Mucosa of descending colon (tissue), 3 donors: ENCODE results near the gene ARHGEF38. TPM values are rescaled to one million over a fixed set of nuclear protein-coding genes. Genes with fewer than 3 reads are reported as not detected.

Experiments used
- ATAC-seq: fragments of 200-7000 bp; cut with Tn5 transposase; one replicate; pipeline ENCODE4 v1.9.1; 2020; ENCODE audit warnings: mild to moderate bottlenecking, moderate library complexity
- DNase-seq, 3 donors: peaks; one replicate each; pipeline ENCODE4 v3.0.0-alpha.2; 2020
- H3K36me3 ChIP-seq: fragments of 200-600 bp; one replicate; pipeline ENCODE4 v1.8.0; 2021; ENCODE audit warnings: low read depth, mild to moderate bottlenecking
- H3K4me1 ChIP-seq: fragments of 200-600 bp; one replicate; pipeline ENCODE4 v1.8.0; 2021; ENCODE audit warnings: low read depth, mild to moderate bottlenecking
- H3K4me3 ChIP-seq: fragments of 200-600 bp; one replicate; pipeline ENCODE4 v1.8.0; 2021; ENCODE audit warnings: mild to moderate bottlenecking
- H3K9me3 ChIP-seq: fragments of 200-600 bp; one replicate; pipeline ENCODE4 v1.8.0; 2021; ENCODE audit warnings: mild to moderate bottlenecking
- intact Hi-C, 2 donors: fragments of 100-400 bp; cut with DNase I in 1 of 2; cut with micrococcal nuclease in 1 of 2; formaldehyde crosslinking; loops; one replicate each; pipeline versions ENCODE4 v1.11.0 to v1.11.1; 2022; cut with DNase I, micrococcal nuclease
- total RNA-seq, 3 donors: library from RNA; stranded (reverse); fragmentation: NEBNext Ultra II Directional in 2 of 3; extraction: Animal tissue kit (Norgen Biotek cat#: 25700) in 2 of 3; gene quantifications; one replicate each; pipeline versions ENCODE4 v1.2.1 to v1.2.4, GENCODE V29; 2021 to 2023
- TF ChIP-seq, protein P1 (sequence below): fragments of 200-600 bp; IDR thresholded peaks from one replicate; pipeline ENCODE4 v1.8.0; 2022; ENCODE audit warnings: antibody characterized with exemption, mild to moderate bottlenecking
- donor health status: DM: no; HTN: no; CAD: no; lungs with moderate emphysema.
- donor health status: DM: no; HTN: no; CAD: no.
- donor health status: DM: no; HTN: yes; CAD: no.

Gene ARHGEF38
- total RNA-seq, 3 donors from 2014 or later, result 6.1 to 21.1 (median 17.8) TPM

DNA sequence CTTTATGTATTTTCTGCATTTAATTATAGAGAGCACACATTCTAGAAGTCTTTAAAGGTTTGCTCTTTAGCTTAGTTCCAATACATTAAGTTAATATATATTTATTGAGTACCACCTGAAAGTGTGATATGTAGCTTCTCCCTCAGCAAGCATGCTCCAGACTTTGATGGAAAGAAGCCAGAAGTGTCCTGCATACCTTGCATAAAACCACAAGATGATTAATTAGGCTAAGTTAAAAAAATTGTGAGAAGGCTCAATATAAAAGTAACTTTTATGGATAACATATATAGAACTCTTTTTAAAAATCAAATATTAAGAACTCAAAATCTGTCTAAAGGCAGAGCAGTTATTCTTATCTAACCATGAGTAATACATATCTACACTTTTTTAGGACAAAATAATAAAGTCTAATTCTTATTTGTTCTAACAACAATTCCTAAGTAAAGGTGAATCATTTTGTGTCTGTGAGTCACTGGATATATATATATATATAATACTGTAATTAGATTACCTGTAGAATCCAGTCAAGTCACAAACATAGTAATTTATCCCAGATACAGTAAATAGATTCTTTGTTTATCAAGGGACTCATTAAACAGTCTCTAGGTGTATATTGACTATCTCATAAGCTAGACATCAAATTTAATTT is 104.8 kb downstream of the ARHGEF38 start:
- Histone ChIP-seq H3K4me1 (no peaks in the 10 kb centered on the region), H3K4me3 (no peak overlapping the region), H3K9me3 (no peaks in the 10 kb centered on the region), H3K36me3 (no peaks in the 10 kb centered on the region)
- no peak for ATAC-seq
- TF ChIP-seq, protein P1, sequence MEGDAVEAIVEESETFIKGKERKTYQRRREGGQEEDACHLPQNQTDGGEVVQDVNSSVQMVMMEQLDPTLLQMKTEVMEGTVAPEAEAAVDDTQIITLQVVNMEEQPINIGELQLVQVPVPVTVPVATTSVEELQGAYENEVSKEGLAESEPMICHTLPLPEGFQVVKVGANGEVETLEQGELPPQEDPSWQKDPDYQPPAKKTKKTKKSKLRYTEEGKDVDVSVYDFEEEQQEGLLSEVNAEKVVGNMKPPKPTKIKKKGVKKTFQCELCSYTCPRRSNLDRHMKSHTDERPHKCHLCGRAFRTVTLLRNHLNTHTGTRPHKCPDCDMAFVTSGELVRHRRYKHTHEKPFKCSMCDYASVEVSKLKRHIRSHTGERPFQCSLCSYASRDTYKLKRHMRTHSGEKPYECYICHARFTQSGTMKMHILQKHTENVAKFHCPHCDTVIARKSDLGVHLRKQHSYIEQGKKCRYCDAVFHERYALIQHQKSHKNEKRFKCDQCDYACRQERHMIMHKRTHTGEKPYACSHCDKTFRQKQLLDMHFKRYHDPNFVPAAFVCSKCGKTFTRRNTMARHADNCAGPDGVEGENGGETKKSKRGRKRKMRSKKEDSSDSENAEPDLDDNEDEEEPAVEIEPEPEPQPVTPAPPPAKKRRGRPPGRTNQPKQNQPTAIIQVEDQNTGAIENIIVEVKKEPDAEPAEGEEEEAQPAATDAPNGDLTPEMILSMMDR, result no peak
- intact Hi-C loops, result no loop called here
- DNase-seq, result no peak

DNA sequence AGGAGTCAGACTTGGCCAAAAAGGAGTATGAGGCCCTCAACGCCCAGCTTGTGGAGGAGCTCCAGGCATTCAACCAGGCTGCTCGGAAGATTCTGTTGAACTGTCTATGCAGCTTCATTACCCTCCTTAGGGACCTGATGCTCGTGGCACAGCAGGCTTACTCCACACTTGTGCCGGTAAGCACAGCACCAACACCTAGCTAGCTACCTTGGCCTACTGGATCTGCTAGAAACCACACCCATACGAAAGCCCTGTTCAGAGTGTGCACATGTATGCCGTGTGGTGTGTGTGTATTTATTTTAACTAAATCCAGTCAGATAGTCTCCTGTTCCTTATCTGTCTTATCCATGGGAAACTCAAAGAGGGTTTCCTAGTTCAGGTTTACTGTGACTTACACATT is 106.8 kb downstream of the ARHGEF38 start:
- Histone ChIP-seq H3K36me3 (no peaks in the 10 kb centered on the region), H3K4me1 (no peaks in the 10 kb centered on the region), H3K4me3 (no peak overlapping the region), H3K9me3 (no peaks in the 10 kb centered on the region)
- ATAC-seq (peak; percentile 13), DNase-seq (no peak)
- TF ChIP-seq, protein P1, result no peak
- intact Hi-C loops, result no loop called here

DNA sequence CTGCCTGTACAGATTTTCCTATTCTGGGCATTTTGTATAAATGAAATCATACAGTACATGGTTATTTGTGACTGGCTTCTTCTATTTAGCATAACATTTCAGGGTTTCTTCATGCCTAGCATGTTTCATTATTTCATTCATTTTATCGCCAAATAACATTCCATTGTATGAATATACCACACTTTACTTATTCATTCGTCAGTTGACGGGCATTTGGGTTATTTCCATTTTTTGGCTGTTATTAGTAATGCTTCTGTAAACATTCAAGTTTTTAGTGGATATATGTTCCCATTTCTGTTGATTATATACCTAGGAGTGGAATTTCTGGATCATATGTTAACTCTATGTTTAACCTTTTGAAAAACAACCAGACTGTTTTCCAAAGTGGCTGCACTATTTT is 108.6 kb downstream of the ARHGEF38 start:
- TF ChIP-seq, protein P1, result no peak

DNA sequence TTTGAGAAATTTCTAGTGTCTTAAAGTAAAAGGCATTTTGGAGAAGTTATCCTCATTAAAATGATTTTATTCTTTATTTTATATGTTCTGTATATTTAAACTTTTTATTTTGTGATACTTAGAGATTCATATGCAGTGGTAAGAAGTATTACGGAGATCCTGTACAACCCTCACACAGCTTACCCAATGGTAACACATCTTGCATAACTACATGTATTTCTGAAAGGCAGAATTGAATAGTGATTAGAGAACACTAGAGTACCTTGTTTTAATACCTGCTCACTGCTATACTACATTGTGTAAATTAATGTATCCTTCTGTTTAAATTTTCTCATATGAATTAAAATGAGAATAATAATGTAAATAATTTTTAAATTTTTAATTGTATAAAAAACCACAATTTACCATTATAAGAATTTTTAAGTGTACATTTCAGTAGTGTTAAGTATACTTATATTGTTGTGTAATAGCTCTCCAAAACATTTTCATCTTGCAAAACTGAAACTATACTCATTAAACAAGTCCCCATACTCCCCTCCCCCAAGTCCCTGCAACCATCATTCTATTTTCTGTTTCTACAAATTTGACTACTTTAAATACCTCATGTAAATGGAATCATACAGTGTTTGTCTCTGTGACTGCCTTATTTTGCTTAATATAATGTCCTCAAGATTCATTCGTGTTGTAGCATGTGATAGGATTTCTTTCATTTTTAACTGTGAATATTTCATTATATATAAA is 110.7 kb downstream of the ARHGEF38 start:
- TF ChIP-seq, protein P1, result no peak
- ATAC-seq, result no peak
- intact Hi-C loops, result no loop called here
- DNase-seq, result no peak
- H3K4me1 ChIP-seq, result no peaks in the 10 kb centered on the region
- no peak overlapping the region for H3K4me3 ChIP-seq
- no peaks in the 10 kb centered on the region for H3K36me3 ChIP-seq
- no peaks in the 10 kb centered on the region for H3K9me3 ChIP-seq

More for the DNA sequence above, 108.6 kb downstream of the ARHGEF38 start:
- H3K4me1 ChIP-seq, result no peaks in the 10 kb centered on the region
- H3K4me3 ChIP-seq, result no peak overlapping the region
- no peaks in the 10 kb centered on the region for H3K36me3 ChIP-seq
- intact Hi-C loops, result no loop called here
- no peak for ATAC-seq
- H3K9me3 ChIP-seq, result no peaks in the 10 kb centered on the region
- DNase-seq, result no peak

DNA sequence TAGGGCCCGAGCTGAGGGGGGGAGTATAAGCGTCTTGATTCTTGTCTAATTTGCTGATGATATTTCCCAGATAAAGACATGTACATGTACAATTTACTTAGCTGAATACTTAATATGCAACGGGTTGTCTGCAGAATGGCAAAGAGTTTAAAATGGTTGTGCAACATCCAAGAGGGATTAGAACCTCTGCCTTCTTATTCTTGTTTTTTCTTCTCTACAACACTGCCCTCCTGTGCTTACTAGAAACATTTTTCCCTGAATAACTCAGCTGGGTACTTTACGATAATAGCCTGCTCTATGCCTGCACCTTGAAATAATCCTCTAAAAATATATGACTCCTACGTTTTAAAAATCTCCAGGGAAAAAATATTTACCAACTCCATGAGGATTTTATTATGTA is 114.3 kb downstream of the ARHGEF38 start:
- TF ChIP-seq, protein P1, result no peak
- intact Hi-C loops, result no loop called here
- Histone ChIP-seq H3K9me3 (no peaks in the 10 kb centered on the region), H3K4me3 (no peak overlapping the region), H3K4me1 (no peaks in the 10 kb centered on the region), H3K36me3 (no peaks in the 10 kb centered on the region)
- peak; percentile 65 for ATAC-seq
- DNase-seq, result no peak
